GM12801 (cell line): ENCODE measurements around the gene FRAS1.

ENCODE experiments used
- TF ChIP-seq, protein P1 (sequence below): IDR thresholded peaks from one replicate; pipeline ENCODE4 v1.5.1; 2011; ENCODE audit warnings: control low read depth; ENCODE audit not compliant: insufficient read length; ENCODE audit errors: extremely low read depth

FRAS1 gene

DNA sequence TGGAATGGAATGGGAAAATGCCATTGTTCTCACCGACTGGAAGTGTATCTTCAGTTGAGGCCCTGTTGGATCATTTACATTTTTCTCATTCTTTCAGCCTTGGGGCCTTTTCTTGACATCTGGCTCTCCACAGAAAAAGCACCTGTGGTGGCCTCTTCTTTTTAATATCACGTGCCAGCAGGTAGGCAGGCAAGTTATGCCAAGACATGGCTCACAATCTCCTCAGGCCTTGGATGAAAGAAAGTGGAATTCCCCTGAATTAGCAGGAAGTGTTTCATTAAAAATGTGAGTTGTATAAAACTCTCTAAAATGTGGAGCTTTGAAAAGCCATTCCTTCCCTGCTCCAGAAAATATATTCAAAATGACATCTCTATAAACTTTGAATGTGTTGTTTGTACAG, 122.1 kb downstream of the FRAS1 start:
- TF ChIP-seq, protein P1, sequence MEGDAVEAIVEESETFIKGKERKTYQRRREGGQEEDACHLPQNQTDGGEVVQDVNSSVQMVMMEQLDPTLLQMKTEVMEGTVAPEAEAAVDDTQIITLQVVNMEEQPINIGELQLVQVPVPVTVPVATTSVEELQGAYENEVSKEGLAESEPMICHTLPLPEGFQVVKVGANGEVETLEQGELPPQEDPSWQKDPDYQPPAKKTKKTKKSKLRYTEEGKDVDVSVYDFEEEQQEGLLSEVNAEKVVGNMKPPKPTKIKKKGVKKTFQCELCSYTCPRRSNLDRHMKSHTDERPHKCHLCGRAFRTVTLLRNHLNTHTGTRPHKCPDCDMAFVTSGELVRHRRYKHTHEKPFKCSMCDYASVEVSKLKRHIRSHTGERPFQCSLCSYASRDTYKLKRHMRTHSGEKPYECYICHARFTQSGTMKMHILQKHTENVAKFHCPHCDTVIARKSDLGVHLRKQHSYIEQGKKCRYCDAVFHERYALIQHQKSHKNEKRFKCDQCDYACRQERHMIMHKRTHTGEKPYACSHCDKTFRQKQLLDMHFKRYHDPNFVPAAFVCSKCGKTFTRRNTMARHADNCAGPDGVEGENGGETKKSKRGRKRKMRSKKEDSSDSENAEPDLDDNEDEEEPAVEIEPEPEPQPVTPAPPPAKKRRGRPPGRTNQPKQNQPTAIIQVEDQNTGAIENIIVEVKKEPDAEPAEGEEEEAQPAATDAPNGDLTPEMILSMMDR: no peak

DNA sequence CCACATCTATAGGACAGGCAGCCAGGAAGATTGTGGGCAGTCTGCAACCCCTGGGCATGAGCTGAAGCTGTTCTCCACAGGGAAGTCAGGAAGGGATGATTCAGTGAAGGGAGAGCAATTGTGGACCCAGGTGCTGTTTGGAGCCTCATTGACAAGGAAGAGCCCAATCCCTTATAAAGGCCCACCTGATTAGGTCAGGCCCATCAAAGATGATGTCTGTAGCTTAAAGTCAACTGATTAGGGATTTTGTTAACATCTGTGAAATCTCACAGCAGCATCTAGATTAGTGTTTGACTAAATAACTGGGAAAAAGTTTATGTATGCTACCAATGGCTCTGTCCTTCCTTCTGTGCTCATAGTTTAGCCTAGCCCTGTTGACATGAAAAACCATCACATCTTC, 127.5 kb downstream of the FRAS1 start:
- TF ChIP-seq, protein P1: no peak

DNA sequence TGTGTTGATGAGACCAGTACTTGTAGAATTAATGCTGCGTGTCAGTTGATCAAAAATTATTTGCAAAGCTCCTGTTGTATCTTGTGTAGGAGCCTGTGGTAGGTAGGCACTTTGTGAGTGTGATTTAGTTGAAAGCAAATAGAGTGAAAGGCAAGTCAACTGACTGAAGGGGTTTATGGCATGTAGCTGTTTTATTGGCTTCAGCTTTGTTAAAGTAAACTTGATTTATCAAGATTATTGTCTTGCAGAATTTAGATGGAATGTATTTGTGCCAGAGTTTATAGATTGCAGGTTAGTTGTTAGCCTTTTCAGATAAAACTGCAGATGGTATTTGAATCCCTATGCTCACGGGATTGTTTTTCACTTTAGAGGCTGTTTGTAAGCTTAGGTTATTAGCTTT, 128.0 kb downstream of the FRAS1 start:
- TF ChIP-seq, protein P1: no peak

DNA sequence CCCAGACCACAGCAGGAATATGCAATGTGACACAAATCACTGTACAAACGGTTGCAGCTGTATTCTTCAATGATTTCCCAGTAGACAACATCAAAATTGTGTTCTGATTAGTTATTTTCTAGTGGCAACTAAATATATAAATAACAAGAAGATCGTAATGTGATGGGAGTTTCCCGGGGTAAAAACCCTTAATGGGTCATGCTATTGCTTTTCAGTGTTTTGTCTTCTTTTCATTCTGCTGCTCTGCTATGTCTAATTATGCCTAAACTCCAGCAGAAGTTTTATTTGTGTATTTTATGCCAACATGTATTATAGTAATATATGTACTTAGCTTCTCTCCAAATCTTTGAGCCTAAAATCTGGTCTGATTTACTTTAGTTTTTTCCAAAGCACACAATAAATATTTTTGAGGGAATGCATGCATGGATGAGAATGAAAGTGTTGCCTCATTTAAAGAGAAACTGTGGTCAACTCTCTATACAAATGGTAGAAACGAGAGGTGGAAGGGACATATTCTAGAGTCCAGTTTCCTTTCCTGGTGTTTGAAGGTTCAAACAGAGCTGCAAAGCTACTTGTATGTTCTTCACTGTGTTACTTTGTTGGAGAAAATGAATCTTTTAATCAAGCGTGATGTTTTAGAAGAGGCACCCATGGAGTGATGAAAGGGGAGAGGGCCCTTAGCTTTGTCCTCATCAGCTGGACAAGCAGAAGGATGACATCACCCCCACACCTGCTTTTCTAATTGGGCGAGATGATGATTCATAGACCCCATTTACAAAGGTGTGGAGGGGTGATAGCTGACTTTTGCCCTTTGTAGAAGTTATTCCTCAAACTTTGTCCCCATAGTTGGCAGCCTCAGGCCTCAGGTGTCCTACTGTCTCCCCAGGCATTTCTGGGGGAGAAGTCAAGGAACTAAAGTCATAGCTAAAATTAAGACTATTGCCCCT, 129.7 kb downstream of the FRAS1 start:
- TF ChIP-seq, protein P1: no peak

DNA sequence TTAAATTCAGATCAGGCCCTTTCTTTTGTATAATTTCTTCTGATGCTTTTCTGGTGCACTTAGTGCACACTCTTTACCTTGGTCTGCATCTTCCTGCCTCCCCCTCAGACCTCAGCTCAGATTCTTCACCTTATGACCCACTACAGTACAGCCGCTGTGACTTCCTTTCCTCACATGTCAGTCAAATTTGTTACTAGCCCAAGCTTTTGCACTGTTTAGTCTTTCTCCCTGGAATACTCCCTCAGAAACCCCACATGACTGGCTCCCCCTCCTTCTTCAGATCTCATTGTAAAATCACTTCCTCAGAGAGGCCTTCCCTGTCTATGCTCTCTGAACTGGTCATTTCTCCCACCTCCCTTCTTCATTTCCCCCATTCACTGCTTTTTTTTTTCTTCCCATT, 132.9 kb downstream of the FRAS1 start:
- TF ChIP-seq, protein P1: no peak

DNA sequence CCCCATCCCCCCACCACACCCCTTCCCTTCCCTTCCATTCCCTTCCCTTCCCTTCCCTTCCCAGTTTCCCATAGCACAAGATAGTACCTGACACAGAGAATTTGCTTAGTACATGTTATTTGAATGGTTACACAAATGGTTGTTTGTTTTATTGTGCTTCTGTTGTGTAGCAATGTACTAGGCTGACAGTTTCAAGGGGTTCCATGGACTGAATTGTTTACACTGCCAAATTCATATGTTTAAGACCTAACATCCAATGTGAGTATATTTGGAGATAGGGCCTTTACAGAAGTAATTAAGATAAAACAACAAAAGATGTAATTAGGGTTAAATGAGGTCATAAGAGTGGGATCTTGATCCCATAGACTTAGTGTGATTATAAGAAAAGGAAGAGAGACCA, 133.5 kb downstream of the FRAS1 start:
- TF ChIP-seq, protein P1: no peak

DNA sequence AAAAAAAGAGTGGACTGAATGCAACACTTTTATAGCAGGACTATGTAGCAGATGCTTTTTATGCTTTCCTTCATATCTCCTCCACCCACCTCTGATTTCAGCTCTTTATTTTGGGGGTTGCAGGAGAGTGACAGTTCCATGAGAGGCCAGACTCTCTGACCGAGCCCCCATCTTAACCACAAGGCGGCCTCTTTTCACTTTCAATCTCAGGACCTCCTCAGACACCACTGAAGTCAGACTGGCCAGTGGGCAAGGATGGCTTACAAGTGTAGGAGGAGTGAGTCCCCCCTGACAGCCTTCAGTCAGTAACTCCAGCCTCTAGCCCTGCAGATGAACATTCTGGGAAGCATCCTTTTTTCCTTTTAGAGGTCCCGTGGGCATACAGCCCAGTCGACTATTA, 140.8 kb downstream of the FRAS1 start:
- TF ChIP-seq, protein P1: no peak
